Stimulated activated CD4-positive, alpha-beta T cell treated with anti-CD3 and anti-CD28 coated beads, Interleukin-2, amount 100 ng/mL, for 48 hours (primary cell): ENCODE data around the gene DNAJC1.
"Not testable (repeated sequence)": the region's sequence is repeated elsewhere in the genome, so short reads cannot be mapped to it uniquely, and the experiment has no call there.

Experiments used
- DNase-seq, 2 donors: peaks; one replicate each; pipeline ENCODE4 v3.0.0-alpha.2; 2020

Gene DNAJC1

DNA sequence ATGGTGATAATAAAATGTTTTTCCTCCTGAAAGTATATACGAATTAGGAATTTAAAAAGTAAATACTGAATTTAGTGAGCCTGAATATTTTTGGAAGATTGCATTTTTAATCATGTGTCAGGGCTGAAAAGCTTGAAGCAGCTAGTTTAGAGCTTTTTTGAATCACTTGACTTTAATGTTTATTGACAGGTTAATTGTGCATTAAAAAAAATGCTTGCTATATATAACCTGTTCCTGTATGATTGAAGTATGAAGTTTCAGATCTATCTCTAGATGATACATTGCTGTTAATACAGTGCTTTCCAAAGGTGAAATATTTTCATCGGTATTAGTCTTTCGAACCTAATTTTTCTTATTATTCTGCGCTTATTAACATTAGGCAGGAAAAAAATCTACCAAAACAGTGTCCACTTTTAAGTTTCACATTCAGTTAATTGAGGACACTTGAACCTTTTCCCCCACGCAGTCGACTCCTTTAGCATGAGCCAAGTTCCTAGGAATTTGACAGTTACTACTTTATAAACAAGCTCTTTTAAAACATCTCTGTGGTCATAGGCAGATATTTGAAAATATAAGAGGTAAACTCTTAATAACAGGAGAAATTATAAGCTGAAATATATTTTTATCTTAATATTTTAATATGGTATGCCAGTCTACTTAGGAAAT, 282.4 kb downstream of the DNAJC1 start:
- DNase-seq = no peak

DNA sequence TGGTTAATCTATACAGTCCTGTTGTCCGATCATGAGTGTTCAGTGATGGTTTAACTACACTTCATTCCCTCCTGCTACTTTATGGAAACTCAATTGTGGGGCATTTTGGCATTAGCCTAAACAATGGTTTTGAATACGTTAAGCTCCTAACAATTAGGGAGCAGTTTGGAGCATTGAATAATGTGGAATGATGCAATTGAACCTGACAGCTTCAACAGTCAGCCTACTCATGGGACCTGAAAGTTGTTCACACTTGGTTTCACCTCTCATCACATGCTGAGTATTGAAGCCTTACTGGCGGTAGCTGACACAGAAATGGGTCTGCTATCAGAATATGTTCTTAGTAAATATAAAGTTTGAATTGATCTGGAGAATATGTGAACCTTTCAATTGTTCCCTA, 283.4 kb downstream of the DNAJC1 start:
- DNase-seq = no peak

DNA sequence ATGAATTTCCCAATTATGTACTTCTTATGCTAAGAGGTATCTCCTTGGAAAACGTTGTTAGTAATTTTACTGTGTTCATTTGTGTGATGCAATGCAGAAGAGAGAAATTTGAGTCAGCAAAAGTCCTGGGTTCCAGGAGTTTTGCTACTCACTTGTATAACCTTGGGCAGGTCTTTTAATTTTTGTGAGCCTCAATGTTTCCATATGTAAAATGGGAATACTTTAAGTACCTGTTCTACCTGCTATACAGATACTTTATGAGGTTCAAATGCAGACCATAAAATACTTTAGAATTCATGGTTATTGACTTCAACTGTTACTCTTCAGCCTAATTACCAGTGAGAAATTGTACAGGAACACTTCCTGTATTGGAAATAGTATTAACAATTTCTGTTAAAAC, 284.0 kb downstream of the DNAJC1 start:
- no peak for DNase-seq

DNA sequence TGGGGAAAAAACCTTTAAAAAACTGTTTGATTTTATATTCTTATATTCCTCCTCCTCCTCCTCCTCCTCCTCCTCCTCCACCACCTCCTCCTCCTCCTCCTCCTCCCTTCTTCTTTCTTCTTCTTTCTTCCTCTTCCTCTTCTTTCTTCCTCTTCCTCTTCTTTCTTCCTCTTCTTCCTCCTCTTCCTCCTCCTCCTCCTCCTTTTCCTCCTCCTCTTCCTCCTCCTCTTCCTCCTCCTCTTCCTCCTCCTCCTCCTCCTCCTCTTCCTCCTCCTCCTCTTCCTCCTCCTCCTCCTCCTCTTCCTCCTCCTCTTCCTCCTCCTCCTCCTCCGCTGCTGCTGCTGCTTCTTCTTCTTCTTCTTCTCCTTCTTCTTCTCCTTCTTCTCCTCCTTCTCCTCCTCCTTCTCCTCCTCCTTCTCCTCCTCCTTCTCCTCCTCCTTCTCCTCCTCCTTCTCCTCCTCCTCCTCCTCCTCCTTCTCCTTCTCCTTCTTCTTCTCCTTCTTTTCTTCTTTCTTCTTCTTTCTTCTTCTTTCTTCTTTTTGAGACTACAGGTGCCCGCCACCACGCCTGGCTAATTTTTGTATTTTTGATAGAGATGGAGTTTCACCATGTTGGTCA, 286.0 kb downstream of the DNAJC1 start:
- not testable (repeated sequence) for DNase-seq

DNA sequence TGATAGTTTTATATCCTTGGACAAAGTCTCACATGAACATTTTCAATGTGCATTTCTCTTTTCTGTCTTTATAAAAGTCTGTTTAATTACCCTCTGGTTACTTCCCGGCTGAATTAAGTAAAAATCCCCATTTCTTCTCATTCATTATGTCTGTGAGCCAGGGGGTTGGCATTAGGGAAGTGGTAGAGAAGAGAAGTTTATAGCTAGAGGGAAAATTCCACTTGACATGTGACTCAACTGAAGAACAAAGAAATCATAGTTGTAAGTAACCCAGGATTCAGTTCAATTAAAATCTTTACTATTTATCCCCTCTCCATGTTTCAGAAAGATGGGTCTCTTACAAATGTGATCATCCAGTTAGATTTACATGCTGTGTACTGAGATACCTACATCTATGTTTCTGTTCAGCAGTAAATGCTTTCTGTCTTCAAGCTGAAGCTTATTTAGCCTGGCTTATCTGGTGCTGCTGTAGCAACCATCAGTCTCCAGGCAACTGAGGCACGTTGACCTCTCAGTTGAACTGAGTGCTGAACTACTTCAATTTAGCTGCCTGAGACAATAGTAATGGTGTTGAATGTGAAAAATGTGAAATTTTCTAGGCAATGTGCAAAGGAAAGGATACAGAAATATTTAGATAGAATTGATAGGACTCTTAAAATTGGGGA, 287.9 kb downstream of the DNAJC1 start:
- no peak for DNase-seq

DNA sequence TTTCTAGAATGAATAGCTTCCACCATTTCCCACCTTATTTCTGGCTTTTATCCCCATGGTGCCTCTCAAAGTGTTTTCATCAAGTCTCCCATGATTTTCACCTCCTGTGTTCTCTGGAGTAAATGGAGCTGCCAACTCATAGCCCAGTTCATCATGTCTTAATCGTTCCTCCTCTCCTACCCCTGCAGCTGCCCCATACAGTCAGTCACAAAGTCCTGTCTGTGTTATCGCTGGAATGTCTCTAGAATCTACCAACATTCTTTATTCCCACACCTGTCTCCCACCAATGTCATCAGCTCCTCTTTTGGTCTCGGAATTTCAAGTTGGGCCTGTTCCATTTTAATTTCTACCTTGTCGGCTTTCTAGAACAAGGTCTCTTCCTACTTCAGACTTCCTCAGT, 290.6 kb downstream of the DNAJC1 start:
- no peak for DNase-seq

DNA sequence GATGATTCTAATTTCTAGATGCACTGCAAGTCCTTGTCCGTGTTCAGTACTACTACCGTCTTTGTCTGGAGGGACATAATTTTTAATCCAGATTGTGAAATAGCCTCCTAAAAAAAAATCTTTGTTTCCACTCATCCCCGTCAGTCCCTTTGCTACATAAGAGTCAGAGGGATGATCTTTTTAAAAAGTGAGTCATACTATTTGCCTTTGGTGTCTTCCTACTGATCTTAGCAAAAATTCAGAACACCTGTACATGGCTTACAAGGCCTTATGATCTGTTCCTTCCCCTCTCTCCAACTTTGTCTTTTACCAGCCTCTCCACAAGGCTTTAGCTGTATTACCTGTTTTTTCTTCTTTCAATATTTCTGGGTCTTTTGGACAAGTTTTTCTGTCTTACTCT, 296.0 kb downstream of the DNAJC1 start:
- DNase-seq = no peak
